Spleen (tissue), 7 donors: Measurements from ENCODE around the gene CTXND1.
"Not testable (repeated sequence)": the region's sequence is repeated elsewhere in the genome, so short reads cannot be mapped to it uniquely, and the experiment has no call there.

ENCODE experiments used
- POLR2A ChIP-seq, 3 donors: fragments of 450-650 bp; IDR thresholded peaks; one replicate each; pipeline ENCODE4 v1.5.1; 2017; ENCODE audit warnings: antibody characterized with exemption in 3 of 3, mild to moderate bottlenecking in 1 of 3
- TF ChIP-seq, protein P1 (sequence below), 11 experiments: fragments of 200-600 bp in 7 of 11; fragments of 450-650 bp in 4 of 11; sonication (generic) in 4 of 11; IDR thresholded peaks in 8 of 11; conservative IDR thresholded peaks in 3 of 11; 1 replicate in 7 of 11; 2 replicates in 4 of 11; pipeline versions ENCODE4 v1.4.0 to v1.8.0; 2016 to 2021; ENCODE audit warnings: antibody characterized with exemption in 11 of 11, inconsistent platforms in 4 of 11, mild to moderate bottlenecking in 1 of 11
- donor health status: DM: no; HTN: no; CAD: no; lungs with moderate emphysema.
- donor health status: DM: no; HTN: no; CAD: no.
- donor health status: DM: no; HTN: no; CAD: no.

DNA sequence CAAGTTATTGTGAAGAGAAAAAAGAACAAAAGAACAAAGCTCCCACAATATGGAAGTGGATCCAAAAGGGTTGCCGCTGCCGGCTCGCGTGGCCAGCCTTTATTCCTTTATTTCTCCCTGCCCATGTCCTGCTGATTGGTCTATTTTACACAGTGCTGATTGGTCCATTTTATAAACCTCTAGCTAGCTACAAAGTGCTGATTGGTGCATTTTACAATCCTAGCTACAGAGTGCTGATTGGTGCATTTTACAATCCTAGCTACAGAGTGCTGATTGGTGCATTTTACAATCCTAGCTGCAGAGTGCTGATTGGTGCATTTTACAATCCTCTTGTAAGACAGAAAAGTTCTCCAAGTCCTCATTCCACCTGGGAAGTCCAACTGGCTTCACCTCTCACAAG, 43.8 kb upstream of the CTXND1 start:
- TF ChIP-seq, protein P1, sequence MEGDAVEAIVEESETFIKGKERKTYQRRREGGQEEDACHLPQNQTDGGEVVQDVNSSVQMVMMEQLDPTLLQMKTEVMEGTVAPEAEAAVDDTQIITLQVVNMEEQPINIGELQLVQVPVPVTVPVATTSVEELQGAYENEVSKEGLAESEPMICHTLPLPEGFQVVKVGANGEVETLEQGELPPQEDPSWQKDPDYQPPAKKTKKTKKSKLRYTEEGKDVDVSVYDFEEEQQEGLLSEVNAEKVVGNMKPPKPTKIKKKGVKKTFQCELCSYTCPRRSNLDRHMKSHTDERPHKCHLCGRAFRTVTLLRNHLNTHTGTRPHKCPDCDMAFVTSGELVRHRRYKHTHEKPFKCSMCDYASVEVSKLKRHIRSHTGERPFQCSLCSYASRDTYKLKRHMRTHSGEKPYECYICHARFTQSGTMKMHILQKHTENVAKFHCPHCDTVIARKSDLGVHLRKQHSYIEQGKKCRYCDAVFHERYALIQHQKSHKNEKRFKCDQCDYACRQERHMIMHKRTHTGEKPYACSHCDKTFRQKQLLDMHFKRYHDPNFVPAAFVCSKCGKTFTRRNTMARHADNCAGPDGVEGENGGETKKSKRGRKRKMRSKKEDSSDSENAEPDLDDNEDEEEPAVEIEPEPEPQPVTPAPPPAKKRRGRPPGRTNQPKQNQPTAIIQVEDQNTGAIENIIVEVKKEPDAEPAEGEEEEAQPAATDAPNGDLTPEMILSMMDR (IDR thresholded peaks at IDR 0.05 in 8 of 11, conservative IDR thresholded peaks at IDR 0.05 in 3 of 11): not testable (repeated sequence)
- TF ChIP-seq POLR2A (IDR thresholded peaks at IDR 0.05): not testable (repeated sequence)
